Measurements from ENCODE around the gene BMX.

BMX gene

GRCh38 chrX:15509845-15510244 lies 9.2 kb downstream of the BMX start:
- DNase-seq = no peak

GRCh38 chrX:15511563-15511962 lies 11.0 kb downstream of the BMX start:
- DNase-seq = no peak

- no peak for DNase-seq
These were observed 11.9 kb downstream of the BMX start for GRCh38 chrX:15512401-15512965.

- no peak for DNase-seq
These were observed 13.7 kb downstream of the BMX start for GRCh38 chrX:15514279-15514678.

- DNase-seq = no peak
These were observed 15.3 kb downstream of the BMX start for GRCh38 chrX:15515931-15516330.

GRCh38 chrX:15522464-15522863 lies 21.9 kb downstream of the BMX start:
- DNase-seq = no peak

- no peak for DNase-seq
These were observed 22.5 kb downstream of the BMX start for GRCh38 chrX:15523088-15523487.

- DNase-seq = no peak
These were observed 23.8 kb downstream of the BMX start for GRCh38 chrX:15524417-15524816.

- DNase-seq = no peak
These were observed 25.2 kb downstream of the BMX start for GRCh38 chrX:15525664-15526416.

GRCh38 chrX:15529165-15529564 lies 28.6 kb downstream of the BMX start:
- no peak for DNase-seq

- DNase-seq = no peak
These were observed 29.7 kb downstream of the BMX start for GRCh38 chrX:15530318-15530717.

- no peak for DNase-seq
These were observed 46.1 kb downstream of the BMX start for GRCh38 chrX:15546745-15547144.

- DNase-seq = no peak
These were observed 46.7 kb downstream of the BMX start for GRCh38 chrX:15547356-15547755.

GRCh38 chrX:15549189-15550012 lies 48.8 kb downstream of the BMX start:
- DNase-seq = no peak

GRCh38 chrX:15559227-15559626 lies 58.6 kb downstream of the BMX start:
- no peak for DNase-seq

GRCh38 chrX:15560924-15561323 lies 60.3 kb downstream of the BMX start:
- no peak for DNase-seq

- DNase-seq = no peak
These were observed 62.4 kb downstream of the BMX start for GRCh38 chrX:15563056-15563455.

- no peak for DNase-seq
These were observed 64.5 kb downstream of the BMX start for GRCh38 chrX:15564981-15565579.

GRCh38 chrX:15566244-15566643 lies 65.6 kb downstream of the BMX start:
- DNase-seq = no peak

- no peak for DNase-seq
These were observed 66.7 kb downstream of the BMX start for GRCh38 chrX:15567267-15567666.

- no peak for DNase-seq
These were observed 67.4 kb downstream of the BMX start for GRCh38 chrX:15567886-15568616.

- DNase-seq = no peak
These were observed 69.5 kb downstream of the BMX start for GRCh38 chrX:15570145-15570544.

- no peak for DNase-seq
These were observed 73.4 kb downstream of the BMX start for GRCh38 chrX:15574017-15574416.
